Measurements from ENCODE around the gene GRIFIN.

DNA sequence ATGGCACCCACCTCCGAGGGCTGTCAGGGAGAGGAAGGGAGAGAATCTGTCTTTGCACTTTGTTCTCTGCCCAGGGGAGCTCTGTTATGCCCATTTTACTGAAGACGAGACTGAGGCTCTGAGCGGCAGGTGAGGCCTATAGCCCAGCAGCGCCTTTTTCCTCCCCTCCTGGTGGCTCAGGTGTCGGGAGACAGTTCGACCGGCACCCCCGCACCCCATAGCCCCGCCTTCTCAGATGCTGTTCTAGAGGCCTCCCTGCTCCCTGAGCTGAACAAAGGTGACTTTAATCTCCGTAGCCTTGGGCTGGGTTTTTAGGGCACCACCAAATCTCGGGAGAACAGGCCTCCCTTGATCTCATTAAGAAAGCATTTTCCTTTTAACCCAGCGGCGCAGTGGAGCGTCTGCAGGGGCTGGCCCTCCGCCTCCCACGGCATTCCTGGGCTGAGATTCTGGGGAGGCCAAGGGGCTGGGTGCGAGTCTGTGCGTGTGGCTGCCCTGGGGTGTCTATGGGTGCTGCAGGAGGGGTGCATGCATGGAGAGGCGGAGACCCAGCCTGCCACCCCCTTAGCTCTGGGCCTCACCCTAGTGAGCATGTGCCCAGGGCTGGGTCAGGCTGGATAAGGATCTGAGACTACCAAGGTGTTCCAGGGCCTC, 46.7 kb upstream of the GRIFIN start:
- TF ChIP-seq, protein P1, sequence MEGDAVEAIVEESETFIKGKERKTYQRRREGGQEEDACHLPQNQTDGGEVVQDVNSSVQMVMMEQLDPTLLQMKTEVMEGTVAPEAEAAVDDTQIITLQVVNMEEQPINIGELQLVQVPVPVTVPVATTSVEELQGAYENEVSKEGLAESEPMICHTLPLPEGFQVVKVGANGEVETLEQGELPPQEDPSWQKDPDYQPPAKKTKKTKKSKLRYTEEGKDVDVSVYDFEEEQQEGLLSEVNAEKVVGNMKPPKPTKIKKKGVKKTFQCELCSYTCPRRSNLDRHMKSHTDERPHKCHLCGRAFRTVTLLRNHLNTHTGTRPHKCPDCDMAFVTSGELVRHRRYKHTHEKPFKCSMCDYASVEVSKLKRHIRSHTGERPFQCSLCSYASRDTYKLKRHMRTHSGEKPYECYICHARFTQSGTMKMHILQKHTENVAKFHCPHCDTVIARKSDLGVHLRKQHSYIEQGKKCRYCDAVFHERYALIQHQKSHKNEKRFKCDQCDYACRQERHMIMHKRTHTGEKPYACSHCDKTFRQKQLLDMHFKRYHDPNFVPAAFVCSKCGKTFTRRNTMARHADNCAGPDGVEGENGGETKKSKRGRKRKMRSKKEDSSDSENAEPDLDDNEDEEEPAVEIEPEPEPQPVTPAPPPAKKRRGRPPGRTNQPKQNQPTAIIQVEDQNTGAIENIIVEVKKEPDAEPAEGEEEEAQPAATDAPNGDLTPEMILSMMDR (IDR thresholded peaks at IDR 0.05), result no peak
- no peak for TF ChIP-seq POLR2A (IDR thresholded peaks at IDR 0.05)
